Measurements from ENCODE around the gene ZSWIM4.
"Not testable (repeated sequence)": the region's sequence is repeated elsewhere in the genome, so short reads cannot be mapped to it uniquely, and the experiment has no call there.

The ZSWIM4 gene

DNA sequence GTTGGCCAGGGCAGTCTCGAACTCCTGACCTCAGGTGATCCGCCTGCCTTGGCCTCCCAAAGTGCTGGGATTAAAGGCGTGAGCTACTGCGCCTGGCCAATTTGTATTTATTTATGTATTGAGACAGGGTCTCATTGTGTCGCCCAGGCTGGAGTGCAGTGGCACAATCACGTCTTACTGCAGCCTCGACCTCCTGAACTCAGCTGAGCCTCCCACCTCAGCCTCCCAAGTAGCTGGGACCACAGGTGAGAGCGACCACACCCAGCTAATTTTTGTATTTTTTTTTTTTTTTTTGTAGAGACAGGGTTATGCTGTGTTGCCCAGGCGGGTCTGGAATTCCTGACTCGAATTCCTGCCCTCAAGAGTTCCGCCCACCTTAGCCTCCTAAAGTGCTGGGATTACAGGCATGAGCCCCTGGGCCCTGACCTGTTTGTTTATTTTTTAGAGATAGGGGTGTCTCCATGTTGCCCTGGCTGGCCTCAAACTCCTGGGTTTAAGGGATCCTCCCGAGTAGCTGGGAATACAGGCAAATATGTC lies 57.0 kb downstream of the ZSWIM4 start:
- not testable (repeated sequence) for DNase-seq

DNA sequence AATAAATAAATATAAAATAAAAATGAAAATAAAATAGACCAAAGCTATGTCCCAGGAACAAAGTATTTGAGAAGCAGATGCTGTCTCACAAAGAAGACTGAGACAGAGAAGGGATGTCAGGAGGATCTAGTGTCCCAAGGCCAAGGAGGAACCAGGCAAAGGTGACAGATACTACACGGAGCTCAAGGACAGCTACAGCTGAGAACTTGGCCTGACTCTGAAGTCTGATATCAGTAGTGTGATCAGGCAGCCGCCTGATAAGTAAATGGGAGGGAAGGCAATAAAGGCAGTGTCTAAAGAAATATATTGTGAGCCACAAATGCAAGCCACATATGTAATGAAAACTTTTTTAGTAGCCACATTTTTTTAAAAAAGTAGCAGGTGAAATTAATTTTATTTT lies 61.3 kb downstream of the ZSWIM4 start:
- DNase-seq: no peak

DNA sequence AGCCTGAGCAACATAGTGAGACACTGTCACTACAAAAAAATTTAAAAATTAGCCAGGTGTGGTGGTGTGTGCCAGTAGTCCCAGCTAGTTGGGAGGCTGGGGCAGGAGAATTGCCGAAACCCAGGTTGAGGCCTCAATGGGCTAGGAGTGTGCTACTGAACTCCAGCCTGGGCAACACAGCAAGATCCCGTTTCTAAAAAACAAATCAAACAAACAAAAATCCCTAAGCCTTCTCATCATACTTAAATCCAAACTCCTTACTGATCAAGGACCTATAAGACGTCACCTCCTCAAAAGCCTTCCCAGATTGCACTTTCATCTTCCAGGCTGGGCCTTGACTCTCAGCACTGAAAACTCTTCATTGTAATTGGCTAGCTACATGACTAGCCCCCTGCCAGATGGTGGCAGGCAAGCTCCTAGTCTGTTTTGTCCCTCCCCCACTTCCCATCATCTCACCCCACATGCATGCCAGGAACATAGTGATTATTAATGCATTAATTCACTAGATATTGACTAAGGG lies 64.2 kb downstream of the ZSWIM4 start:
- no peak for DNase-seq

DNA sequence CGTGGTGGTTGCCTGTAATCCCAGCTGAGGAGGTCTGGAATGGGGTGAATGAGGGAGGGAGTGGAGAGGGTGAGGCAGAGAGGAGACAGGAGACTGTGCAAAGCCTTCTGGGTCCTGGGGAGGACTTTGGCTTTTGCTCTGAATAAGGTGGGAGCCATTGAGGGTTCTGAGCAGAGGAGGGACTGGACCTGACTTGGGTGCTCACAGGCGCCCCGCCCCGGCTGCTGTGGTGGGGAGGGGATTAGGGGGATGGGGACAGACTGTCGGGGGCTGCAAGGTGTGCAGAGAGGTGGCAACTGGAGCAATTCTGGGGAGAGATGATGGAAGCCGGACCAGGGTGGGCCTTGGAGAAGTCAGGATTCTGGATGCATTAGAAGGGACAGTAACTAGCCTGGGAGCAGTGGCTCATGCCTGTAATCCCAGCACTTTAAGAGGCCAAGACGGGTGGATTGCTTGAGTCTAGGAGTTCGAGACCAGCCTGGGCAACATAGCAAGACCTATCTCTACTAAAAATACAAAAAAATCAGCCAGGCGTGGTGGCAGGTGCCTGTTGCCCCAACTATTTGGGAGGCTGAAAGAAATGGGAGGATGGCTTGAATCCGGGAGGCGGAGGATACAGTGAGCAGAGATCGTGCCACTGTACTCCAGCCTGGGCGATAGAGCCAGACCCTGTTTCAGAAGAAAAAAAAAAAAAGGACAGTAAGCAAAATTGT lies 65.6 kb downstream of the ZSWIM4 start:
- no peak for DNase-seq

DNA sequence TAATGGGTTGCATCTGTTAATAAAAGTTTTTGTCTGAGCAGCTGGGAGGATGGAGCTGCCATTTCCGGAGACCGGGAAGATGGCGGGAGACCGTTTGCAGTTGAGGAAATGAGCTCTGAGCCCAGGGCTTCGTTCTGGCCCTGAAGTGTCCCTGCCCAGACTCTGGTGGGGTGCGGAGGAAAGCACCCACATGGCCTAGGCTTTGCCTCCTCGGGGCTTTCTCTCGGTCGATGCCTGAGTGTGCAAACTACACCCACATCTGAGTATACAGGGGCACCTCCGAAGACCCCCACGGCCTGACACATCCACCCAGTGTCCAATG lies 66.1 kb downstream of the ZSWIM4 start:
- no peak for DNase-seq

DNA sequence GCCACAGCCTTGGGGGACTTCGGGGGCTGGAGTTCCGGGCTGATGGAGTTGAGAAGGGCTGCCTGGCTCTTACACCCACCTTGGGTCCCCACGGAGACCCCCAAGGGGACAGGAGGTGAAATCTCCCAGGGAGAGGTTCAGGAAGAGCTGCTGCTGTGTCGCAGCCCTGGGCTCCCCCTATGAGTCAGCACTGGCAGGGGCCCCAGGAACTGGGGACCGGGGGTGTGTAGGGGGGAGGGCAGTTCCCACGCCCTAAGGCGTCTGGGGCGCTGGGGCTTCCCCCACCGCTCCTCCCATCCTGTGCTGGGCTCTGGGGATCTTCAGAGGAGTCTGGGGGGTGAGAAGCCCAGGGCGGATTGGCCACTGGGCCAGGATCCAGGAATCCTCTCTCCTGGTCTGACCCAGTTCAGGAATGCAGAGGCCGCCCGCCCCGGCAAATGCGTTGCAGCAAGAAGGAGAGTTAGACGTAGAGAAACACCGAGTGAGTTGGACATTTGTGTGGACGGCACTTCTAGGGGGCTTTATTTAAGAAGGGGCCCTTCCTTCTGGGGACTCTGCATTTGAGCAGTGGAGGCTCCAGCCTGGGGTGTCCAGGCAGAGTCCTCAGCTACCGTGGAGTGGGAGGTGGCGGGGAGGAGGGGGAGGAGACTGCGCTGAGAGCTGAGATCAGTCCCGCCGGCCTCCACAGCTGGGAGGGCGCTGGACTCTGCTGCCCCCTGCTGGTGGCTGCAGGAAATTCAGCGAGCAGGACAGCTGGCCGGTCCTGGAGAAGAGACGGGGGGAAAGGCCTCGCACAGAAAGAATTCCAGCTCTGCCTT lies 66.7 kb downstream of the ZSWIM4 start:
- peak; percentile 92 for DNase-seq

DNA sequence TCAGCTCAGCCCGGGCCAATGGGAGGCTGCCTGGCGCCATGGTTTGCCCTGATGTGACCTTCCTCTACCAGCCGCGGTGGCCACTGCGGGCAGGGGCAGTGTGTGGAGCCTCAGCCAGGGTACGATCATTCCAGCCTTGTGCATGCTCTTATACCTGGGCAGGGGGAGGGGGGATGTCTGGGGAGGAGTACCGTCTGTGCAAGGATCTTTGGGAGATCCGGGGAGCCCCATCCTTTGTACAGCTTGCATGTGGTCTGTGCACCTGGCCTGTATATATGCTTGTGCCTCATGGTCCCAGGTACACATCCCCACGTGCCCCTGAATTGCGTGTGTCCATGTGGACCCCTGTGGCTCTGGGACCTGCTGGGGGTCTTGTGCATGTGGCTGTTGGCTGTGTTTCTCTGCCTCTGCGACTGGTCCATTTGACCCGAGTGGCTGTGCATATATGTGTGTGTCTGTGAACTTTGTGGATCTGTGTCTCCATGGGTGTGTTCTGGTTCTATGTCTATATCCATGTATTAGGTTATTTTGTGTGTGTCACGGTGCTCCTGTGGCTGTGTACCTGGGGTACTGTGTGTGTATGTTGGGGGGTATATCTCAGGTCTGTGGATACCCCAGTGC lies 68.9 kb downstream of the ZSWIM4 start:
- no peak for DNase-seq

DNA sequence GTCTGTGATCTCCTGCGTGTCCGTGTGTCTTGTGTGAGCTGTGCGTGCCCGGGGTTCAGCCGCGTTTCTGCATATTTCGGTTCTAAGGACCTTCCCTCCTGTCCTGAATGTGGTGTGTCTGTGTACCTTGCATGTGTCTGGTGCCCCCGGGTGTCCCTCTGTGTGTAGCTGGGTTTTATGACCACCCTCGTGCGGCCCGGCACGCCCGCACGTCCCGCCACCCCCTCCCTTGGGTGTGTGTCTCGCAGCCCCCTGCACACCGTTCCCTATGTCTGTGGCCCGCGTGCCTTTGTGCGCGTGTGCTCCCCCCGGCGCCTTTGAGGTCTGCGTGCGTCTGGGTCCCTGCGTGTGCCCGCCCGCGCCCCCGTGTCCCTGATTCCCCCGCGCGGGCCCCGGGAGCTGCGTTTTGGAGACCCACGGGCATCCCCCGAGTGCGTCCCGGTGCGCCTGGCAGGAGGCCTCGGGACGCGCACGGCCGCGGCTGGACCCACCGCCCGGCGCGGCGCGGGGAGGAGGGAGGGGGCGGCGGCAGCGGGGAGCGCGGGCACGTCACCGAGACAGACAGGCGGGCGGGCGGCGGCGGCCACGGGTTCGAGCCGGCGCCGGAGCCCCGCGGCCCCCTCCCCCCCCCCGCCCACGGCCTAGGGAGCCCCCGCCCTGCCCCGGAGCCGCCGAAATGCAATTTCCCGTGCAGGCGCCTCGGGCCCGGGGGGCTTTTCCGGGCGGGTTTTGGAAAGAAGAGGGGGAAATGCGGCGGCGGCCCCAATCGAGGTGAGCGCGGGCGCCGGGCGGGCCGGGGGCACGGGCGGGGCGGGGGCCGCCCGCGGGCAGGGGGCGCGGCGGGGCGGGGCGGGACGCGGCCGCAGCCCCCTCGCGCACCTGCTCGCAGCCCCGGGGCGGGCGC lies 69.7 kb downstream of the ZSWIM4 start:
- no peak for DNase-seq

DNA sequence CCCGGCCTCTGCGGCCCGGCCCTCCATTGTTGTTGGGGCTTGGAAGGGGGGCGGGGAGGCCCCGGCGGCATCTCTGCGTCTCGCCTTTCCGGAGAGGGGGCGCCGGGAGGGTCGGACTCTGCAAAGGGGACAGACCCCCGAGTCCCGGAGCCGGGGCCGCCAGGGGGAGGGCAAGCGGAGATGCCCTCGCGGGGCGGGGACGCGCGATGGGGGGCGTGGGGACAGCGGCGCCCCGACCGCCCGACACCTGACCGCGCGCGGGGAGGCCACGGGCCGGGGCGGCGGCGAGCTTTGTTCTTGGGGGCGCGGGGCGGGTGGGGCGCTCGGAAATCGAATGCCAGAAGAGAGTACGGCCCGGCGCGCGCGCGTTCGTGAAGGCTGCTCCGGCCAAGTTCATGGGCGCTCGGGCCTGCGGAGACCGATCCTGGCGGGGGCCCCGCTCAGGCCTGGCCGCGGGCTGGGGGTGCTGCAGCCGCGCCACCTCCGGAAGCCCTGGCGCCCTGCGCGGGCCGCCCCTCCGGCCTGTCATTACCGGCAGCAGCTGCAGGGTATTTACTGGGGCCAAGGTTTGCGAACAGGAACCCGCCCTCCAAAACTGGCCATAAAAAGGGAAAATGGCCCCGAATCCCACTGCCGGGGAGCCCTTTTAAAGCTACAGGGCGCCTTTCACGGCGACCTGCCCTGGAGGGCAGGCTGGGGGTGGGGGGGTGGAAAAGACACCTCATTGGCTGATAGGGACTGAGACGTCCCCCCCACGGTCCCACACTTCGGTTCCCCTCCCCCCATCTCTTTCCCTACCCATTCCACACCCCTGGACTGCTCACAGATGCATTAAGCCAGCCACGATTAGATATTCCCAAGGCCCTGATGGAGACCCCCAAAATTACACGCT lies 70.6 kb downstream of the ZSWIM4 start:
- no peak for DNase-seq

DNA sequence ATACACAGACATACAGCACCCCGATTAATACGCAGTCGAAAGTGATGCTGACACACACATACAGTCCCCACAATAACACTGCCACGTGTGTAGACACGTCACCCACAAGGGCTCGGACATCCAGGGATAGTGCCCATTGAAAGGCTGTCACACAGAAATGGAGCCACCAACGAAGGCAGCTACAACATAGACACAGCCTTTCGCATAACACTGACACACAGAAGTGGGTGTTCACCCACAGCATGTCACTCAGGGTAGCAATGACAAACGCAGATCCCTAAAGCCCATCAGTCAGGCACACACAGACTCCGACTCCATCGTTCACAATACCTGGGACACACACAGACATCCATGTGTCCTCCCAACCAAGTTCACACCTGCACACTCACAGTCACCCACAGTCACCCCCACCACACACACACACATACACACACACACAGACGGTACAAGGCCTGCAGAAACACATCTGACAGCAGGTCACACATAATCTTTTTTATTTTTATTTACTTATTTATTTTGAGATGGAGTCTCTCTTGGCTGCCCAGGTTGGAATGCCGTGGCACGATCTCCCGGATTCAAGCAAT lies 71.3 kb downstream of the ZSWIM4 start:
- DNase-seq: no peak

DNA sequence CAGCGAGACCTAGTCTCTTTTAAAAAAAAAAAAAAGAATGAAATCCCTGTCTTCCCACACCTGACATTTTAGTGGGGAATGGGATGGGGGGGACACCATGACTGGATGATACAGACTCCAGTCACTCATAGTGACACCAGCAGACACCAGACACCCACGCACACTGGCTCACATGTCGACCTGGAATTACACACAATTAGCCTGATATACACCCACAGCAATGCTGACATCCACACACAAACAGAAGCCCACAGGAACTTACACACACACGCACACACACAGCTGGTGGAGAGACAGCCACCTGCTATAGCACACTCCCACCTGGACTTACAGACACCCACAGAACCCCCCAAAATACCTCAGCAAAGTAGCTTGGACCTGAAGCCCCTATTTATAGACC lies 73.4 kb downstream of the ZSWIM4 start:
- DNase-seq: no peak

DNA sequence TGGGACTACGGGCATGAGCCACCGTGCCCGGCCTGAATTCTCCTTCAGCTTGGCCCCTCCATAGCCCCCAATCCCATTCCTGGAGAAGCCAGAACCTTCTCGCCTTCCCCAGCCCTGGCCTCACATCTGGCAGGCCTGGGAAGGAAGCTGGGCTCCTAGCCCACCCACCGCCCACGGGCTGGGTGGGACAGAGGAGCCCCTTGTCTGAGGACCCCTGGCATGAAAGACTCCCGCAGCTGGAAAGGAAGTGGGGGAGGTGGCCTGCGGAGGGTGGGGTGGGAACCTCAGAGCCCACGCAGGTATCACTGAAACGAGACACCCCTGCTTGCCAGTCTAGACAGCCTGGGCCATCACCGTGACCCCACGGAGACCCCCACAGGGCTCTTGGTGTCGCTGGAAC lies 74.0 kb downstream of the ZSWIM4 start:
- no peak for DNase-seq

DNA sequence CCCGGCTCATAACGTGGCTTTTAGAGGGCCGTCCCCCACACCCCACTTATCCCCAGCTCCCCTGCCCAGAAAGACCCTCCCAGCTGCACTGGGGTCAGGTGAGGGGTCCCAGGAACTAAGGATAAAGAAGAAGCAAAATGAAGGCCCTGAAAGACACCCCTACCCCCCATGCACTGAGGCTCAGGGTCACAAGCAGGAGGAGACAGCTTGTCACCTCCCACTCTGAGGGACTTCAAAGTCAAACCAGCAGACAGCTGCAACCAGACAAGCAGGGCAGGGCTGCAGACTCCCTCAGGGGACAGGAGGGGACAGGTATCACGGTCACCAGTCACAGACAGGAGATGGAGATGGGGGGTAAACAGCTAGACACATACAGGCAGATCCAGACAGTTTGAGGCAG lies 75.6 kb downstream of the ZSWIM4 start:
- no peak for DNase-seq

DNA sequence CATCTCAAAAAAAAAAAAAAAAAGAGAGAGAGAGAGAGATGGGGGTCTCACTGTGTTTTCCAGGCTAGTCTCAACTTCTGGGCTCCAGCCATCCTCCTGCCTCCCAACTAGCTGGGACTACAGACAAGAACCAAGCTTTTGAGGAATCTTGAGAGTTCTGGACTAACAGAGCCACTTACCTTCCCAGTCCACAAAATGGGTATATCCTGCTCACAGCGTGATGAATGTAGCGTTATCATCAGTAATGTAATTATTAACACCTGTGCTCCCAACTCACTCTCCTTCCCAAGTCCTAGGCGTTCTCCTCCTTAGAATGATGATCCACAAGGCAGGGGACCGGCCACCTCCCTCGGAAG lies 77.1 kb downstream of the ZSWIM4 start:
- DNase-seq: no peak

DNA sequence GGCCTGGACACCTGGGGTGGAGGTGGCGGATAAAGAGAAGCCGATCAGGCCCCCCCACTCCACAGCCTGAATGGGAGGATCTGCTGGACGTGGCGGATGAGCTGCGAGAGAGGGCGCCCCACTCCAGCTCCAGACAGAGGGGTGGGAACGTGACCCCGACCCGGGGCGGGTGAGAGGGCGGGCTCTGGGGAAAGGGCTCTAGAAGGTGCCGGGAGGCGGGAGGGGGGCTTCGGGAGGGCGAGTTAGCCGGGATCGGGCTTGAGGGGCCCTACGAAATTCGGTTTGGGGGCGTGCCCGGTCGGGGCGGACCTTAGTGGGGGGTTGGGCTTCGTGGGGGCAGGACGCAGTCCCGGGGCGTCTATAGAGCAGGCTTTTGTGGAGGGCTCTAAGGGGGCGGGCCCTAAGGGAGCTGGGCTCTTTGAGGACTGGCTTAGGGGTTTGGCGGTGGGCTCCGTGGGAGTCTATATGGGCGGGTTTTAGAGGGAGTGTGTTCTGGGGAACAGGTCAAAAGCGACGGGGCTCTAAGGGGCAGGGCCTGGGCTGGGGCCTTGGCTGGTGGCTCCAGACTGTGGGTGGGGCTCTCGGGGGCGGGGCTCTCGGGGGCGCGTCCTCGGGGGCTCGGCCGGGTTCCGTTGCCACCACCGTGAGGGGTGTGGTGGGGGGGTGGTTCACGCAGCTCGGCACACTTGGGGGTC lies 77.6 kb downstream of the ZSWIM4 start:
- DNase-seq: no peak

DNA sequence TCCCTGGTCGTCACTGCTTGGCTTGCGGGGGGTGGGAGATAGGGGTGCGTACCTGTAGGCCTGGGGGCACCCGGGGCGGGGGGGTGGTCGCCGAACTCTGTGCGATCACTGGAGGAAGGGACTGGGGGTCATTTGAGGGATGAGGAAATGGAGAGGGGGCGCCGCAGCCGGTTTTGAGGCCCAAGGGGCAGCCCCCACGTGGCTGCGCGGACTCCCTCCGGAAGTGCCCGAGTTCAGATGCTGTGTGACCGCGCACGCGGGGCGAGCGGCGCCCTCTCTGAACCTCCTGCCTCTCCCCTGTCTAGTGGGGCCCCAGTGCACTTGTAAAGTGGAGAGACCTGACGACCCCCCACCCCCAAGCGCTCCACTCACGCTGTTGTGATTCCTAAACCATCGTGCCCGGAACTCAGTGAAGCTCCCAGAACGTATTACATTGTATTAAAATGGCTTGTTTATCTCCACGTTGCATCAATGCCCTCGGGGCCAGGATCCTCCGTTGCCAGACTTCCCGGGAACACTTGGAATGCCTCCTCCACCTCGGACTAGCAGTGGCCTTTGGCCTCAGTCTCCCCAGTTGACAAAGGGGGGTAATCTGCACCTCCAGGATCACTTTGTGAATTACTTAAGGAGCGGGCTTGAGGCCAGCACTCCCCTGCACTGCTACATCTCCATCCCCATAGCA lies 78.7 kb downstream of the ZSWIM4 start:
- DNase-seq: no peak

DNA sequence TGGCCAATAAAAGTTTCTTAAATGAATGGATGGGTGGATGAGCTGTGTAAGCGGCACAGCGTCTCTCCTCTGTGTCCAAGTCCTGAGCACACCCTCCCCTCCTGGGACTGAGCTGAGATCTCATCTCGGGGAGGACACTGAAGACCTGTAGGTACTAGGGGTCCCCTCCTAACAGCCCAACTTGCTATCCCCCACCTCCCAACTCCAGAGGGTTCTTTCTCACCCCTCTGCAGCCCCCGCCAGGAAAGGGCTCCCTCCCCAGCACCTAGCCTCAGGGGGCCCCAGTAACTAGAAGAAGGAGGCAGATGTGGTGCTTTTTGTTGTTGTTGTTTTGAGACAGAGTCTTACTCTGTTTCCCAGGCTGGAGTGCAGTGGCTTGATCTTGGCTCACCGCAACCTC lies 80.6 kb downstream of the ZSWIM4 start:
- DNase-seq: no peak

DNA sequence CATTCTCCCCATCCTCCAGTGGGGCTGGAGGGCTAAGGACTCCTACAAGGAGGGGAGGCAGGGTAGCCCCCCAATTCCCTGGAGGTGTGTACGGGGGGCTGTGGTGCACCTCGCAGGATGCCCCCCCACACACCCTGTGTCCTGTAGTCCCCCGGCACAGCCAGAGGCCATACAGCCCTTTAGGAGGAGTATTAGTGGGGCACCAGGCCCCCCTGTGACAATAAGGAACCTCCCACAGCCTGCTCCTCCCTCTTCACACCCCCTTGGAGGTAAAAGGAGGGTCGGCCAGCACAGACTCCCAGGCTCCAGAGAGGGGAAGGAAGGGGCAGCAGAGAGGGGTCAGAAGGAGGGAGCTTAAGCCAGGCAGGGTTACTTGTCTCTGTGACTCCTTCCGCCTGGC lies 81.6 kb downstream of the ZSWIM4 start, which contains the start of gene NANOS3:
Gene NANOS3, plus strand, starts transcription at position 301 of the 400 bp plus-strand sequence. CDS start 115 bp downstream, outside the sequence.
- no peak for DNase-seq

DNA sequence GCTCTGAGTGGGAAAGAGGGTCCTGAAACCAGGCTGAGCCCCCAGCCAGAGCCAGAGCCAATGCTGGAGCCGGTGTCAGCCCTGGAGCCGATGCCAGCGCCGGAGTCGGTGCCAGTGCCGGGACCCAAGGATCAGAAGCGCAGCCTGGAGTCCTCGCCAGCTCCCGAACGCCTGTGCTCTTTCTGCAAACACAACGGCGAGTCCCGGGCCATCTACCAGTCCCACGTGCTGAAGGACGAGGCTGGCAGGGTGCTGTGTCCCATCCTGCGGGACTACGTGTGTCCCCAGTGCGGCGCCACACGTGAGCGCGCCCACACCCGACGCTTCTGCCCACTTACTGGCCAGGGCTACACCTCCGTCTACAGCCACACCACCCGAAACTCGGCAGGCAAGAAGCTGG lies 82.1 kb downstream of the ZSWIM4 start:
- no peak for DNase-seq
